ENCODE measurements around the gene AMOTL2. TPM values are rescaled to one million over a fixed set of nuclear protein-coding genes. Genes with fewer than 3 reads are reported as not detected.

The AMOTL2 gene
- total and polyA plus RNA-seq, 2 experiments from 2014 or later: 17.9 to 102 TPM

- ATAC-seq: no peak
- no peak overlapping the region for H3K27ac Mint-ChIP-seq
- Histone ChIP-seq H3K4me2 (no peak overlapping the region), H3K36me3 (ENCODE audit: insufficient read depth) (peaks cover under 1% of the 10 kb centered on the region; the same call in 1 of the 2 replicates), H4K20me1 (replicated peaks; ENCODE audit: insufficient read depth) (peaks cover 8% of the 10 kb centered on the region), H3K4me3 (no peak overlapping the region), H3K27ac (ENCODE audit: low read depth) (no peak overlapping the region), H2AFZ (no peak overlapping the region), H3K27me3 (ENCODE audit: insufficient read depth) (peaks cover 44% of the 10 kb centered on the region), H3K9me2 (ENCODE audit: insufficient read depth) (no peaks in the 10 kb centered on the region), H3K79me2 (replicated peaks; ENCODE audit: insufficient read depth) (peaks cover 21% of the 10 kb centered on the region), H3F3A (replicated peaks; ENCODE audit: low read depth) (peaks cover 16% of the 10 kb centered on the region), H3K4me1 (ENCODE audit: insufficient read depth) (peaks cover 52% of the 10 kb centered on the region)
- H3K9me3 Mint-ChIP-seq: no peaks in the 10 kb centered on the region
- H3K36me3 Mint-ChIP-seq (ENCODE audit: low read depth): peaks cover 13% of the 10 kb centered on the region
- DNase-seq (ENCODE audit: low spot score): no peak
- TF ChIP-seq NANOG (IDR thresholded peaks at IDR 0.05; ENCODE audit: borderline replicate concordance): no peak
- no peak for TF ChIP-seq ETS1 (IDR thresholded peaks at IDR 0.05)
- TF ChIP-seq, protein P1, sequence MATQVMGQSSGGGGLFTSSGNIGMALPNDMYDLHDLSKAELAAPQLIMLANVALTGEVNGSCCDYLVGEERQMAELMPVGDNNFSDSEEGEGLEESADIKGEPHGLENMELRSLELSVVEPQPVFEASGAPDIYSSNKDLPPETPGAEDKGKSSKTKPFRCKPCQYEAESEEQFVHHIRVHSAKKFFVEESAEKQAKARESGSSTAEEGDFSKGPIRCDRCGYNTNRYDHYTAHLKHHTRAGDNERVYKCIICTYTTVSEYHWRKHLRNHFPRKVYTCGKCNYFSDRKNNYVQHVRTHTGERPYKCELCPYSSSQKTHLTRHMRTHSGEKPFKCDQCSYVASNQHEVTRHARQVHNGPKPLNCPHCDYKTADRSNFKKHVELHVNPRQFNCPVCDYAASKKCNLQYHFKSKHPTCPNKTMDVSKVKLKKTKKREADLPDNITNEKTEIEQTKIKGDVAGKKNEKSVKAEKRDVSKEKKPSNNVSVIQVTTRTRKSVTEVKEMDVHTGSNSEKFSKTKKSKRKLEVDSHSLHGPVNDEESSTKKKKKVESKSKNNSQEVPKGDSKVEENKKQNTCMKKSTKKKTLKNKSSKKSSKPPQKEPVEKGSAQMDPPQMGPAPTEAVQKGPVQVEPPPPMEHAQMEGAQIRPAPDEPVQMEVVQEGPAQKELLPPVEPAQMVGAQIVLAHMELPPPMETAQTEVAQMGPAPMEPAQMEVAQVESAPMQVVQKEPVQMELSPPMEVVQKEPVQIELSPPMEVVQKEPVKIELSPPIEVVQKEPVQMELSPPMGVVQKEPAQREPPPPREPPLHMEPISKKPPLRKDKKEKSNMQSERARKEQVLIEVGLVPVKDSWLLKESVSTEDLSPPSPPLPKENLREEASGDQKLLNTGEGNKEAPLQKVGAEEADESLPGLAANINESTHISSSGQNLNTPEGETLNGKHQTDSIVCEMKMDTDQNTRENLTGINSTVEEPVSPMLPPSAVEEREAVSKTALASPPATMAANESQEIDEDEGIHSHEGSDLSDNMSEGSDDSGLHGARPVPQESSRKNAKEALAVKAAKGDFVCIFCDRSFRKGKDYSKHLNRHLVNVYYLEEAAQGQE (IDR thresholded peaks at IDR 0.05; ENCODE audit: unreplicated experiment): no peak
- no peak for TF ChIP-seq CREB1 (CRISPR knock-in tag; IDR thresholded peaks at IDR 0.05; ENCODE audit: low read depth)
- TF ChIP-seq EZH2 (IDR thresholded peaks at IDR 0.05; ENCODE audit: low read depth, unreplicated experiment): no peak
- TF ChIP-seq JUNB (IDR thresholded peaks at IDR 0.05; ENCODE audit: unreplicated experiment): no peak
- no peak for TF ChIP-seq ZNF462 (CRISPR knock-in tag; IDR thresholded peaks at IDR 0.05)
- no peak for TF ChIP-seq CTCF (conservative IDR thresholded peaks at IDR 0.05; ENCODE audit: low read depth in 2 of 2)
- TF ChIP-seq EZH2phosphoT487 (IDR thresholded peaks at IDR 0.05; ENCODE audit: unreplicated experiment): no peak
- TF ChIP-seq ZNF331 (CRISPR knock-in tag; IDR thresholded peaks at IDR 0.05; ENCODE audit: low read depth): no peak
- no peak for TF ChIP-seq POLR2AphosphoS5 (IDR thresholded peaks at IDR 0.05; ENCODE audit: low read depth)
- TF ChIP-seq ZNF114 (CRISPR knock-in tag; IDR thresholded peaks at IDR 0.05): no peak
- no peak for TF ChIP-seq STAT1 (IDR thresholded peaks at IDR 0.05; ENCODE audit: unreplicated experiment)
- peaks cover 50% of the 10 kb centered on the region for H3K4me1 Mint-ChIP-seq
- no peak overlapping the region; the same call in 2 of the 3 replicates for H3K4me3 Mint-ChIP-seq
- peaks cover 56% of the 10 kb centered on the region for H3K27me3 Mint-ChIP-seq (ENCODE audit: insufficient read depth, low read depth, poor library complexity)
Measured at GRCh38 chr3:134376385-134376765, 2.1 kb upstream of the AMOTL2 start.
